ENCODE results near the gene GPR146.

Gene GPR146

DNA sequence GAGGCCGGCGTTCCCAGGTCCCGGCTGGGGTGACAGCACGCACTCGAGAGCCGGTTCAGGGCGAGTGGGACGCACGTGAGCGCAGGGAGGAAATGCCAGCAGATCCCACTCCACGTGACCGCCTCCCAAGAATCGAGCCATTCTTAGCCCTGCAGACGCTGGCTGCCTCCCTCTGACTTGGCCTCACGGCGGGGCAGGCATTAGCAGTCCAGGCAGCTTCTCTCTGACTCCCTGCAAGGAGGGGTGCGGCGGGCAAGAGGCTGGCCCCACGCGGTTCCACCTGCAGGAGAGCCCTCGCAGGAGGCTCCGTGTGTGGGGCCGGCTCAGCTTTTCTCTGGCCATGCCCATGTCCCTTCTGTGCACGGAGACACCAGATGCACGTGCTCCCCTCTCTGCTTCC, 10.1 kb downstream of the GPR146 start:
- no peak overlapping the region for H3K27ac ChIP-seq (ENCODE audit: low read depth, low read length)
- H3K4me3 ChIP-seq (ENCODE audit: low read length) = no peak overlapping the region
- no peaks in the 10 kb centered on the region for H3K9me2 ChIP-seq (replicated peaks; ENCODE audit: control insufficient read depth, low read length)
- peaks cover 12% of the 10 kb centered on the region for H4K20me1 ChIP-seq (ENCODE audit: control insufficient read depth, insufficient read depth, low read depth, low read length)
- peaks cover 19% of the 10 kb centered on the region for H3K36me3 ChIP-seq (ENCODE audit: control insufficient read depth, low read length)
- H3K4me2 ChIP-seq (ENCODE audit: low read length) = no peak overlapping the region; the same call in 1 of the 2 replicates
- TF ChIP-seq EZH2phosphoT487 (IDR thresholded peaks at IDR 0.05; ENCODE audit: borderline replicate concordance, low read length) = no peak
- TF ChIP-seq, protein P1, sequence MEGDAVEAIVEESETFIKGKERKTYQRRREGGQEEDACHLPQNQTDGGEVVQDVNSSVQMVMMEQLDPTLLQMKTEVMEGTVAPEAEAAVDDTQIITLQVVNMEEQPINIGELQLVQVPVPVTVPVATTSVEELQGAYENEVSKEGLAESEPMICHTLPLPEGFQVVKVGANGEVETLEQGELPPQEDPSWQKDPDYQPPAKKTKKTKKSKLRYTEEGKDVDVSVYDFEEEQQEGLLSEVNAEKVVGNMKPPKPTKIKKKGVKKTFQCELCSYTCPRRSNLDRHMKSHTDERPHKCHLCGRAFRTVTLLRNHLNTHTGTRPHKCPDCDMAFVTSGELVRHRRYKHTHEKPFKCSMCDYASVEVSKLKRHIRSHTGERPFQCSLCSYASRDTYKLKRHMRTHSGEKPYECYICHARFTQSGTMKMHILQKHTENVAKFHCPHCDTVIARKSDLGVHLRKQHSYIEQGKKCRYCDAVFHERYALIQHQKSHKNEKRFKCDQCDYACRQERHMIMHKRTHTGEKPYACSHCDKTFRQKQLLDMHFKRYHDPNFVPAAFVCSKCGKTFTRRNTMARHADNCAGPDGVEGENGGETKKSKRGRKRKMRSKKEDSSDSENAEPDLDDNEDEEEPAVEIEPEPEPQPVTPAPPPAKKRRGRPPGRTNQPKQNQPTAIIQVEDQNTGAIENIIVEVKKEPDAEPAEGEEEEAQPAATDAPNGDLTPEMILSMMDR (IDR thresholded peaks at IDR 0.05; ENCODE audit: low read depth, low read length, poor library complexity, severe bottlenecking) = no peak
- H3F3A ChIP-seq (ENCODE audit: control insufficient read depth, insufficient read depth) = peaks cover 8% of the 10 kb centered on the region
- no peaks in the 10 kb centered on the region for H3K9me3 ChIP-seq (ENCODE audit: control insufficient read depth, insufficient read depth, low read length)
- peaks cover 81% of the 10 kb centered on the region for H3K4me1 ChIP-seq (ENCODE audit: control insufficient read depth, low read length)
- H3K79me2 ChIP-seq (ENCODE audit: control insufficient read depth, low read length) = peaks cover 32% of the 10 kb centered on the region
- no peaks in the 10 kb centered on the region for H3K27me3 ChIP-seq (ENCODE audit: control insufficient read depth, low read length)

DNA sequence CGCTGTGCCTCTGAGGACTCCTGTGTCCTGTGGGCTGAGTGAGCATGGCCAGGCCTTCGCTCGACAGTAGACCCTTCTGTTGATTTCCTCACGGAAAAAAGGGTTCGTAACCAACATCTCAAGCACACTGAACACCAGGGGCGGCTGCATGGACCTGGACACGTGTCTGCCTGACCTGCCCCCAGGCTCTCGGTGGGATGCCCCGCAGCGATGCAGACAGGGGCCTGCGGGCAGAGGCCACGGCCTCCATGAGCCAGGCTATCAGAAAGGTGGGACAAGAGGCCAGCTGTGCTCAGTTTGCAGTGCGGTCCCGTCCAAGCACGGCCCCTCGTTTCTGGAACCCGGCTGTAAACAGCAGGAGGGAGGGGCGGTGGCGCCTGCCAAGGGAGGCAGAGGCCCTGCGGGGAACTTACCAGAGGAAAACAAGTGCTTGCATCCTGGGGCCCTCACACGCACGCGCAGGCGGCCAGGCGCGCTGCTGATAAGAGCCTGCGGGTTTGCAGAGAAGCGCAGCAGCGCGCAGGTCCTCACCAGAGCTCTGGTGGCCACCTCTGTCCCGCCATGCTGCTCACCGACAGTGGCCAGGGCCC, 10.6 kb downstream of the GPR146 start:
- peak overlapping the region; percentile 55 for H3K4me3 ChIP-seq (ENCODE audit: low read length)
- H4K20me1 ChIP-seq (ENCODE audit: control insufficient read depth, insufficient read depth, low read depth, low read length) = peaks cover 7% of the 10 kb centered on the region
- peaks cover 19% of the 10 kb centered on the region for H3K36me3 ChIP-seq (ENCODE audit: control insufficient read depth, low read length)
- no peaks in the 10 kb centered on the region for H3K9me2 ChIP-seq (replicated peaks; ENCODE audit: control insufficient read depth, low read length)
- peaks cover 31% of the 10 kb centered on the region for H3K79me2 ChIP-seq (ENCODE audit: control insufficient read depth, low read length)
- H3K27ac ChIP-seq (ENCODE audit: low read depth, low read length) = no peak overlapping the region
- no peaks in the 10 kb centered on the region for H3K9me3 ChIP-seq (ENCODE audit: control insufficient read depth, insufficient read depth, low read length)
- no peak for TF ChIP-seq EZH2phosphoT487 (IDR thresholded peaks at IDR 0.05; ENCODE audit: borderline replicate concordance, low read length)
- TF ChIP-seq, protein P1 (IDR thresholded peaks at IDR 0.05; ENCODE audit: low read depth, low read length, poor library complexity, severe bottlenecking) = no peak
- H3K27me3 ChIP-seq (ENCODE audit: control insufficient read depth, low read length) = no peaks in the 10 kb centered on the region
- H3K4me1 ChIP-seq (ENCODE audit: control insufficient read depth, low read length) = peaks cover 77% of the 10 kb centered on the region
- peaks cover 8% of the 10 kb centered on the region for H3F3A ChIP-seq (ENCODE audit: control insufficient read depth, insufficient read depth)
- H3K4me2 ChIP-seq (ENCODE audit: low read length) = peak overlapping the region; percentile 80

DNA sequence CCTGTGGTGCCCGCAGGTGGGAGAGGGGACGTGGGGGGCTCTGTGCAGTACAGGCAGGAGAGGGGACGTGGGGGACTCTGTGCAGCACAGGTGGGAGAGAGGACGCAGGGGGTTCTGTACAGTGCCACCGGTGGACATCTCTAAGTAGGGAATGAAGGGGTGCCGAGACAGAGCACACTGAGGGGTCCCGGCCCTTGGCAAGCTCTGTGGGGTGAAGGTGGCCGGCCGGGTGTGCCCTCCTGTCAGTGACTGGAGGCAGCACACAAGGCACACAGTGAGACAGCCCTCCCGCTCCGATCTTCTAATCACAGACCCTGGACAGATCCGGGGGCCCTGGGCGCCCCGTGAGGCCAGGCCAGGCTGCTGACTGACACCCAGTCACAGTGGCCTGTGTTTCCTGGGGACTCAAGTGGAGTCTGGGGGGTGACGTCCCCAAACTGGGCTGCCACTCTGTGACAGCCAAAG, 11.2 kb downstream of the GPR146 start:
- Histone ChIP-seq H4K20me1 (ENCODE audit: control insufficient read depth, insufficient read depth, low read depth, low read length) (peaks cover 5% of the 10 kb centered on the region), H3K4me3 (ENCODE audit: low read length) (peak overlapping the region; percentile 55), H3K79me2 (ENCODE audit: control insufficient read depth, low read length) (peaks cover 33% of the 10 kb centered on the region), H3F3A (ENCODE audit: control insufficient read depth, insufficient read depth) (peaks cover 8% of the 10 kb centered on the region), H3K9me2 (replicated peaks; ENCODE audit: control insufficient read depth, low read length) (no peaks in the 10 kb centered on the region), H3K4me2 (ENCODE audit: low read length) (peak overlapping the region; percentile 80), H3K9me3 (ENCODE audit: control insufficient read depth, insufficient read depth, low read length) (no peaks in the 10 kb centered on the region), H3K27ac (ENCODE audit: low read depth, low read length) (peak overlapping the region; percentile 40), H3K36me3 (ENCODE audit: control insufficient read depth, low read length) (peaks cover 19% of the 10 kb centered on the region), H3K4me1 (ENCODE audit: control insufficient read depth, low read length) (peaks cover 77% of the 10 kb centered on the region), H3K27me3 (ENCODE audit: control insufficient read depth, low read length) (no peaks in the 10 kb centered on the region)
- TF ChIP-seq EZH2phosphoT487 (IDR thresholded peaks at IDR 0.05; ENCODE audit: borderline replicate concordance, low read length) = no peak
- TF ChIP-seq, protein P1 (IDR thresholded peaks at IDR 0.05; ENCODE audit: low read depth, low read length, poor library complexity, severe bottlenecking) = no peak
